ENCODE results near the gene ELMOD1. TPM values are rescaled to one million over a fixed set of nuclear protein-coding genes. Genes with fewer than 3 reads are reported as not detected.

Gene ELMOD1
- total RNA-seq, 1 donor from 2014 or later, result not detected

GRCh38 chr11:107706531-107706930, 115.6 kb downstream of the ELMOD1 start:
- peaks cover 10% of the 10 kb centered on the region for H3K27me3 Mint-ChIP-seq (ENCODE audit: unreplicated experiment)
- H3K36me3 Mint-ChIP-seq (ENCODE audit: unreplicated experiment), result no peaks in the 10 kb centered on the region
- TF ChIP-seq CTCF (IDR thresholded peaks at IDR 0.05), result no peak
- H3K4me1 Mint-ChIP-seq (ENCODE audit: unreplicated experiment), result no peaks in the 10 kb centered on the region
- no peak overlapping the region for H3K4me3 Mint-ChIP-seq (ENCODE audit: unreplicated experiment)
- H3K27ac Mint-ChIP-seq (ENCODE audit: unreplicated experiment), result no peak overlapping the region
- no peaks in the 10 kb centered on the region for H3K9me3 Mint-ChIP-seq (ENCODE audit: unreplicated experiment)
- DNase-seq (ENCODE audit: extremely low spot score, unreplicated experiment), result no peak

- Mint-ChIP-seq H3K27ac (ENCODE audit: unreplicated experiment) (no peak overlapping the region), H3K4me3 (ENCODE audit: unreplicated experiment) (no peak overlapping the region), H3K9me3 (ENCODE audit: unreplicated experiment) (no peaks in the 10 kb centered on the region)
These were observed 116.3 kb downstream of the ELMOD1 start for GRCh38 chr11:107707215-107707671.

GRCh38 chr11:107707807-107708206, 116.9 kb downstream of the ELMOD1 start:
- TF ChIP-seq CTCF (IDR thresholded peaks at IDR 0.05), result no peak
- no peak overlapping the region for H3K27ac Mint-ChIP-seq (ENCODE audit: unreplicated experiment)

More at GRCh38 chr11:107707215-107707671, 116.3 kb downstream of the ELMOD1 start:
- no peak for TF ChIP-seq CTCF (IDR thresholded peaks at IDR 0.05)
- Mint-ChIP-seq H3K4me1 (ENCODE audit: unreplicated experiment) (no peaks in the 10 kb centered on the region), H3K27me3 (ENCODE audit: unreplicated experiment) (peaks cover 10% of the 10 kb centered on the region), H3K36me3 (ENCODE audit: unreplicated experiment) (no peaks in the 10 kb centered on the region)
- no peak for DNase-seq (ENCODE audit: extremely low spot score, unreplicated experiment)

GRCh38 chr11:107708792-107709191, 117.8 kb downstream of the ELMOD1 start:
- peaks cover 17% of the 10 kb centered on the region for H3K27me3 Mint-ChIP-seq (ENCODE audit: unreplicated experiment)
- no peak for DNase-seq (ENCODE audit: extremely low spot score, unreplicated experiment)
- no peak overlapping the region for H3K27ac Mint-ChIP-seq (ENCODE audit: unreplicated experiment)
- no peak for TF ChIP-seq CTCF (IDR thresholded peaks at IDR 0.05)
- no peaks in the 10 kb centered on the region for H3K36me3 Mint-ChIP-seq (ENCODE audit: unreplicated experiment)
- no peaks in the 10 kb centered on the region for H3K9me3 Mint-ChIP-seq (ENCODE audit: unreplicated experiment)
- H3K4me1 Mint-ChIP-seq (ENCODE audit: unreplicated experiment), result no peaks in the 10 kb centered on the region
- no peak overlapping the region for H3K4me3 Mint-ChIP-seq (ENCODE audit: unreplicated experiment)

More at GRCh38 chr11:107707807-107708206, 116.9 kb downstream of the ELMOD1 start:
- H3K9me3 Mint-ChIP-seq (ENCODE audit: unreplicated experiment), result no peaks in the 10 kb centered on the region
- H3K27me3 Mint-ChIP-seq (ENCODE audit: unreplicated experiment), result peaks cover 14% of the 10 kb centered on the region
- H3K4me3 Mint-ChIP-seq (ENCODE audit: unreplicated experiment), result no peak overlapping the region
- no peaks in the 10 kb centered on the region for H3K36me3 Mint-ChIP-seq (ENCODE audit: unreplicated experiment)
- DNase-seq (ENCODE audit: extremely low spot score, unreplicated experiment), result no peak
- H3K4me1 Mint-ChIP-seq (ENCODE audit: unreplicated experiment), result no peaks in the 10 kb centered on the region

- DNase-seq (ENCODE audit: extremely low spot score, unreplicated experiment), result no peak
- Mint-ChIP-seq H3K4me1 (ENCODE audit: unreplicated experiment) (no peaks in the 10 kb centered on the region), H3K9me3 (ENCODE audit: unreplicated experiment) (no peaks in the 10 kb centered on the region), H3K36me3 (ENCODE audit: unreplicated experiment) (no peaks in the 10 kb centered on the region), H3K27ac (ENCODE audit: unreplicated experiment) (no peak overlapping the region), H3K27me3 (ENCODE audit: unreplicated experiment) (peaks cover 19% of the 10 kb centered on the region), H3K4me3 (ENCODE audit: unreplicated experiment) (no peak overlapping the region)
- TF ChIP-seq CTCF (IDR thresholded peaks at IDR 0.05), result no peak
These were observed 119.4 kb downstream of the ELMOD1 start for GRCh38 chr11:107710301-107710700.

Measured in osteocyte (in vitro differentiated cells).